Heart left ventricle (tissue), 13 donors: Measurements from ENCODE around the gene LGALS13.

Source experiments
- CTCF ChIP-seq, 12 donors: fragments of 200-600 bp; sonication (generic) in 4 of 12; IDR thresholded peaks; one replicate each; pipeline versions ENCODE4 v1.5.0 to v1.8.0; 2018 to 2022; ENCODE audit warnings: antibody characterized with exemption in 12 of 12, mild to moderate bottlenecking in 5 of 12
- POLR2A ChIP-seq, 2 donors: fragments of 450-650 bp; IDR thresholded peaks; one replicate each; pipeline ENCODE4 v1.6.1; 2017; ENCODE audit warnings: antibody characterized with exemption in 2 of 2, mild to moderate bottlenecking in 2 of 2, moderate library complexity in 2 of 2
- donor health status: ischemic (EF 13 %, LVEDD 7.1; RV severe dilation, severe dysfunction).
- donor health status: DM: no; HTN: yes; CAD: no.
- donor health status: DM: no; HTN: no; CAD: no.
- donor health status: ischemic (EF 25% LVEDD 6.9; RV normal size, moderate dysfunction).
- donor health status: ischemic (EF 25% LVEDD 5.7; RV mildly dilated, moderate dysfunction).
- donor health status: ischemic (EF 35%, LVEDD 5.7; RV mildly dilated, moderate dysfunction).
- donor health status: nonischemic (EF 11% LVEDD 7.7; RV severe dilation, severe dysfunction).
- donor health status: DM: yes; HTN: yes; CAD: no.
- donor health status: PGD.
- donor health status: ischemic (EF 29% LVEDD 5.4; RV normal size, mild dysfunction).
- donor health status: nonischemic (EF 23%, LVEDD 6.1; RV moderate dilation, normal function).

- TF ChIP-seq CTCF (IDR thresholded peaks at IDR 0.05) (no peak), POLR2A (IDR thresholded peaks at IDR 0.05) (no peak)
Observed at GRCh38 chr19:39553082-39553652, 49.2 kb upstream of the LGALS13 start.
